NCI-H524 treated with DMSO at 0.1 percent for 48 hours (cell line): ENCODE data around the gene GRK5.

Experiments used
- DNase-seq: peaks from one replicate; lab custom pipeline; 2025; lab: John Stamatoyannopoulos, UW

The GRK5 gene

GRCh38 chr10:119318411-119319160 lies 111.2 kb downstream of the GRK5 start:
- DNase-seq = no peak

DNA sequence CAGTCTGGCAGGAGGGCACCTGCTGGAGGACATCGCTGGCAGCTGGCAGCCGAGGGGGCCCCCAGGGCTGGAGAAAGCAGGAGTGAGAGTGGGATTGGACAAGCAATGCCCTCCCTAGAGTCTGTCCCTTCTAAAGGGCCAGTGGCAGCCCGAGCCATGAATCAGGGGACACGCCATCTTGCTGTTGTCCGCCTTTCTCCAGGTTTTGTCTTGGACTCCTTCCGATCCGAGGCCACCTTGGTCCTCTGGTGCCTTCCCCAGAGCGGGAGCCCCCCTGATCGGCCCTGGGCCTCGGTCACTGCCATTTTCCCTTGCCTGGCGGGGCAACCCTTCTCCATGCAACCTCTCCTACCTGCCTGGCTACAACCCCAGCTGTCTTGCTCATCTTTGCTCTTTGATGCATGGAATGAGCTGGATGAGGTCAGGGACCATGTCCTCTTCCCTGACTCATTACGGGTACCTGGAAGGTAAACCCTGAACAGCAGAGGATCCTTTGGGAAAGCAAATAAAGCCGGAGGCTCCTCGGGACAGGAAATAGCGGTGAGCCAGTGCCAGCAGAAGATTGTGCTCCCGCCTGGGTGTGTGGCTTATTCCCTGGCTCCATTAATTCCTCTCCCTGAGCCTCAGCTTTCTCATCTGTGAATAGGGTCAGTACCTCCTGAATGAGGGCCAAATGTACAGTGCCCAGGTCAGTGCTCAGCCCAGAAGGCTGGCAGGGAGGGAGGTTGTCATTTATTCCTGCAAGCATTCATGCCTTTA lies 112.0 kb downstream of the GRK5 start:
- no peak for DNase-seq

- DNase-seq = no peak
Measured at GRCh38 chr10:119319920-119320258, 112.5 kb downstream of the GRK5 start.

DNA sequence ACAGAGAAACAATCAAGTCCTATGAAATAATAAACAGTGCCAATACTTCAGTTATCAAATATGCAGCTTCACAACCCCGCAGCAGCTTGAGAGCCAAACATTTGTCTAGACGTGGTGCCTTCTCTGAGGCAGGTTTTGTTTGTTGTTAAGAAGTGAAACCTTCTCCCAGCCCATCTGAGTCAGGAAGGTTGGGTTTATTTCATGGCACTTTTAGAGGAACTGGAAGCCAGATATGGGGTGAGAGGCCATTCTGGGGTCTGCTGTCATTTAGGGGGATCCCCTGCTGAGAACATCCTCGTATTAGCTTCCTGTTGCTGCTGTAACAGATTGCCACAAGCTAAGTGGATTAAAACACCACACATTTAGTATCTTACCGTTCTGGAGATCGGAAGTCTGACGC lies 113.6 kb downstream of the GRK5 start:
- no peak for DNase-seq

- DNase-seq = no peak
Measured at GRCh38 chr10:119323085-119324016, 116.0 kb downstream of the GRK5 start.

GRCh38 chr10:119325131-119325530 lies 117.8 kb downstream of the GRK5 start:
- DNase-seq = no peak

DNA sequence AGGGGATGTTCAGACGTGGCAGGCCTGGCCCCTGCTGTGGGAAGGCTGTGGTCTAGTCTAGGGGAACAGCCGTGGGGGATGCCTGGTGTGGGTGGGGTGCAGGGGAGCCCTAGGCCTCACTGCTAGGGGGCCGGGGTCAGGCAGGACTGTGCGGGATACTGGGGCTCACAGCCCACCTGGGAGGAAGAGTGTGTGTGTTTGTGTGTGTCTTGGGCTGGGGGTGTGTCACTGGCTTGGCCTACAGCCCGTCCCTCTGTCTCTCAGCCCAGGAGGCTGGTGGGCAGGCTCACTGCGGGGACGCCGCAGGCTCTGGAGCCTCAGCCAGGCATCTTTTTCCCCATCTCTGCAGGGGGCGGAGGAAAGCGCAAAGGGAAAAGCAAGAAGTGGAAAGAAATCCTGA lies 118.8 kb downstream of the GRK5 start:
- no peak for DNase-seq

- no peak for DNase-seq
Measured at GRCh38 chr10:119327096-119327745, 119.8 kb downstream of the GRK5 start.

DNA sequence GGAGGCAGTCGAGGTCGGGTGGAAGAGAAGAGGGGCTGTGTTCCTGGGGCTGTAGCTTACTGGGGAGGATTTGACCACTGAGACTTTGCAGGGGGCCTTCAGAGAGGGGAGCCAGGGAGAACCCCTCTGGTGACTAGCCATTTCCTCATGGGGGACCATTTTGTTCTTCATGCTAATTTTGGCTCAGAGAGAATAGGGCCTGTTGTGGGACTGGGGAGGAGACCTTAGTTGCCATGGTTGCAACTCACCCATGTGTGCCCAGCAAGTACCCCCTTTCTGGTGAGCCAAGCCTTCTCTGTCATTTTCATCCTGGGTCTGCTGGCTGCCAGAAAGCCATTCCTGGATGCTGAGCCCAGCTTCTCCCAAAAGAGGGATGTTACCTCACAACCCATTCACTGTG lies 120.9 kb downstream of the GRK5 start:
- no peak for DNase-seq

DNA sequence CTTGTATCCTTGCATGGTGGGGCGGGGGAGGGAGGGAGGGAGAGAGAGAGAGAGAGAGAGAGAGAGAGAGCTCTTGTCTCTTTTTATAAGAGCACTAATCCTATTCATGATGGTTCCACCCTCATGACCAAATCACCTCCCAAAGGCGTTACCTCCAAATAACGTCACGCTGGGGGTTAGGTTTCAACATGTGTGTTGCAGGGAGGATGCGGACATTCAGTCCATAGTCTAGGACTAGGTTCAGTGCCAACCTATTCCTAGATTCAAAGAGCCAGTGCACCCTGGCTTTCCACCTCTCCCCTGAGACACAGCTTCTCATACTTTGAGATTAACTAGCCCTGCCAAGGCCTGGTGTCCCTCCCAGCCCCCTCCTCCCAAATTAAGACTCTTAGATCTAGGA lies 123.0 kb downstream of the GRK5 start:
- peak; percentile 7 for DNase-seq

DNA sequence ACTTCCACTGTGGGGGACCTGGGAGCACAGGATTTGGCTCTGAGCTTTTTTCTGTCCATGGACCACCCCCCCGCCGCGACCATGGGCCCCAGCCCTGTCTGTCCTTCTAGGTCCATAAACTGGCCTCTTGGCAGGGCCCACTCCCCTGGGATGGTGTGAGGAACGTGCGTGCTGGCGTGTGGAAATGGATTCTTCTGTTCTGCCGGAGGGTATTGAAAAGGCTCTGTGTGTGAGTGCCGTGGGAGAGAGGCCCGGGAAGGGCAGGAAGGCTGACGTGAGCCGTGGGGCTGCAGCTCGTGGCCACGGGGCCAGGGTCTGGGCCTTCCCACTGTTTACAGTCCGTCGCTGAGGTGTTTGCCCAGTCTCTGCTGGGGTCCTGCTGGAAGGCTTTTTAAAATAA lies 123.7 kb downstream of the GRK5 start:
- no peak for DNase-seq

DNA sequence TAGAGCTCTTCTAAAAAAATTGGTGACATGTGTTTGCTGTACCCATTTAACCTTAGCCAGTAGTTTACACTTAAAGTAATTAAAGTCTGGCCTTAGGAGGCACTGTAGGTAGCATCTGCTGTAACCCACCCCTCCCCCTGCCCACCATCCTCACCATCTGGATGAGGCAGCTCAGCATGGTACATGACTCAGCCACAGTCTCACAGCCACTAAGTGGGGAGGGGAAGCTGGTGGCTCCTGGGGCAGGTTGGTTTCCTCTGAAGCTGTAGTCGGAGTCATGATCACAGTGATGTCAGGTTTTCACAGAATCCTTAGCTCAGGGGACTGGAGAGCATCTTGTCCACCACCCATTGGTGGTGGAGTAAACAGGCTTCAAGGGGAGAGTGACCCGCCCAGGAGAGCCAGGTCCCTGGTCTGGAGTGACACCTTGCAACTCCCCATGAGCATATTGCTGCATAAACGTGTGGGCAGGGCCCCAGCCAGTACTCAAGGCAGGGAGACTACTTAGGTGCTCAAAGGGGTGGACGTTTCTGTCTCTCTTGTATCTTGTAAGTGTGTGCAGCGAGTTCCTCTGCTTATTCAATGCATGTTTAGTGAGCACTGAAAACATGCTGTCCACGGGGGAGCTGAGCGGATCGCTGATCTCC lies 125.9 kb downstream of the GRK5 start:
- peak; percentile 45 for DNase-seq

DNA sequence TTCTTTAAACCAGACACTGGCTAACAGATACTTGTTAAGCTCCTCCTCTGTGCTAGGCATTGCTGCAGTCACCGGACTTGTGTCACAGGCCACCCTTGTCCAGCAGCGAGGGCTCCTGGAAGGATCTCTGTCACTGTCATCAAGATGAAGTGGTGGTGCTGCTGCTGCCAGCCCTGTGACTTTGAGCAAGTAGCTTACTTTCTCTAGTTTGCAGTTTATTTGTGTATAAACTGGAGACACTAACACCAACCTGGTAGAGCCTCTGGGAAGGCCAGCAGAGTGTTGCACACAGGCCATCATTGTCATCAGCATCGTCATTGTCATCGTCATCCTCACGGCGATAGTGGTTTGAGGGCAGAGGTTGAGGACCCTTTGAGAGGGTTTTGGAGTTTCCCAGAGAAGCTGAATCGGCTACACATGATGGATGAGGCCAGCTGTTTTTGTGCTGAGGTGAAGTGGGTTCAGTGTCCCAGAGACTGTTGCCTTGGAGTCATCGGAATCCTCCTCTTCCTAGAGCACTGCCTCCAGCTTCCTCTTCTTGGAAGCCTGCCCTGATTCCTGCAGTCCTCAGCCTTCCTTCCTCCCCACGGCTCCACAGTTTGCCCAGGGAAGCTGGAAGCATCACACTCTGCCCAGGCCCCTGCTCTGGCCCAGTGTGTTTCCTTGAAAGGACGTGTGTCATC lies 128.4 kb downstream of the GRK5 start:
- no peak for DNase-seq

DNA sequence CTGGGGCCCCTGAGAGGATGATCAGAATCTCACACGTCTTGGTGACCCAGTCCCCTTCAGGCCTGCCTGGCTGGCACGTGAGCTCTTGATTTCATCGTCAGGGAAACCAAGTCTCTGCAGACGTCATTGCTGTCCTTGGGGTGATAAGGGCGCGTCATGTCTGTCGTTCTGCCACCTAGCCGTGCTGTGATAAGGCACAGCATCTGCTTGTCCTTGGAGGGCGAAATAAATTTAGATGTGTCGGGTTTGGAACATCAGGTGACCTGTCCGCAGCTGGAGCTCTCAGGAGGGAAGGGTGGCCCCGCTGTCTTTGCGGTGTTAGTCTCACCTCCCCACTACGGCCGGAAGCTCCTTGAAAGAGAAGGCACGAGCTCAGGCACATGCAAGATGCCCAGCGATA lies 129.2 kb downstream of the GRK5 start:
- DNase-seq = no peak

- no peak for DNase-seq
Measured at GRCh38 chr10:119337223-119337622, 129.9 kb downstream of the GRK5 start.

- no peak for DNase-seq
Measured at GRCh38 chr10:119337796-119338432, 130.5 kb downstream of the GRK5 start.

GRCh38 chr10:119339109-119339508 lies 131.7 kb downstream of the GRK5 start:
- no peak for DNase-seq

GRCh38 chr10:119340893-119341458 lies 133.6 kb downstream of the GRK5 start:
- DNase-seq = no peak

DNA sequence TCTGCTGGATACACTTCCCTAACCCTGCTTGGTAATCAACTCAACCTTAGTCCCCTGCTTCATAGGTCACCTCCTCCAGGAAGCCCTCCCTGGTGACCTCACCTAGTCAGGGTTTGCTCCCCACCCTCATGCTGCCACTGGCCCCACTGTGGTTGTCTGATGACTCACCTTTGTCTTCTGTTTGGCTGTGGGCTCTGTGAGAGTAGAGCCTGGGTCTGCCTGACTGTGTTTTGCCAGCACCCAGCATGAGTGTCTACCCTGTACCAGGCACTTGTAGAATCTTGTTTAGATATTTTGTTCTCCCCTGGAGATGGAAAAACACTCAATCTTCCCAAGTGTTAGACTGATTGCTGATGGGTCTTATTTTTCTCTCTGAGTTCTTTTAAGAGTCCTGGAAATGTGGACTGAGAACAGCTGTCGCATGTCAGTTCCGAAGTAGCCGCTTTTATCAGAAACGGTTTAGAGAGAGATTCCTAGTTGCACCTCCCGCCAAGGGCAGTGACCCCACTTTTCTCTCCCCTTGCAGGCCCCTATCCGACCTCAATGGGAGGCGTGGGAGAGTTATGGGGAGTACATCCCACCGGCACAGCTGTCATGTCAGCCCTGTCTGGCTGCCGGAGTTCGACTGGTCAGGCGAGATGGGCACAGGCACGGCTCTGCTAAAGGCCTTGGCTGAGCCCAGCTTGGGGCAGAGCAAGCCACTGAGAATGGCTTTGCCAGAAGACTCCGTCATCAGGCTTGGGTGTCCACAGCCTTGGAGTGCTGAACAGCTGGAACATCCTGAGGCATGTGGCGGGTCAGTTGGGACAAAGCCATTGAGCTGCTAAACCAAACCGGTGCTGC lies 134.3 kb downstream of the GRK5 start:
- no peak for DNase-seq
